SK-N-SH treated with all-trans-retinoic acid at 6 μM for 48 hours (cell line): Measurements from ENCODE around the gene TAF10.

Experiments
- ARNTL ChIP-seq: fragments of 450-650 bp; formaldehyde crosslinking; IDR thresholded peaks from 2 replicates; pipeline ENCODE4 v1.5.0; 2020; ENCODE audit warnings: low read depth, mild to moderate bottlenecking, moderate library complexity, borderline replicate concordance
- CREB5 ChIP-seq: fragments of 250-450 bp; sonication (Bioruptor Pico); IDR thresholded peaks from 2 replicates; pipeline ENCODE4 v1.5.1; 2020; ENCODE audit warnings: low read depth, mild to moderate bottlenecking, moderate library complexity
- CSRNP3 ChIP-seq: fragments of 250-450 bp; sonication (Bioruptor Pico); IDR thresholded peaks from 2 replicates; pipeline ENCODE4 v1.5.1; 2021; ENCODE audit warnings: mild to moderate bottlenecking, moderate library complexity
- RARB ChIP-seq: fragments of 250-450 bp; sonication (Bioruptor Pico); IDR thresholded peaks from 2 replicates; pipeline ENCODE4 v1.8.0; 2021; ENCODE audit warnings: mild to moderate bottlenecking, moderate library complexity
- TOX ChIP-seq: fragments of 250-450 bp; sonication (Bioruptor Pico); IDR thresholded peaks from 2 replicates; pipeline ENCODE4 v1.8.0; 2021; ENCODE audit warnings: mild to moderate bottlenecking, moderate library complexity, borderline replicate concordance
- ZC3H10 ChIP-seq: fragments of 250-450 bp; sonication (Bioruptor Pico); IDR thresholded peaks from 2 replicates; pipeline ENCODE4 v1.5.1; 2021; ENCODE audit warnings: mild to moderate bottlenecking, moderate library complexity
- TF ChIP-seq, protein P1 (sequence below): fragments of 250-450 bp; sonication (Bioruptor Pico); IDR thresholded peaks from 2 replicates; pipeline ENCODE4 v1.8.0; 2020; ENCODE audit warnings: mild to moderate bottlenecking, moderate library complexity, borderline replicate concordance

DNA sequence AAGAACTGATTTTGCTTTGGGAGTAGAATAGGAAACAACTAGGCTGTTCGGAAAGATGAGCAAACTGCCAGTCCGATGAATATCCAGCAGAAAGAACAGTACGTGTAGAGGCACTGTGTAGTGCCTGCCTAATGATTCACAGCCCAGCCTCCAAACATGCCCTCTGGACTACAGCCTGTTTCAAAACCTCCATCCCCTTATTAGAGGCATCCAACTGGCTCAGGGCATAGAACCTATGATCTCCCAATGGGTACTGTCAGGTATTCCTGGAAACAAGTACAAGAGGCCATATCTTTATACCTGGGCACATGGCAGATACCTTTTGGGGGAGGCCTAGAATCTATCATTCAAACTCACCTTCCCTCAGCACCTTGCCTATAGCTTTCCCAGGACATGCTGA lies 13.5 kb downstream of the TAF10 start:
- TF ChIP-seq, protein P1, sequence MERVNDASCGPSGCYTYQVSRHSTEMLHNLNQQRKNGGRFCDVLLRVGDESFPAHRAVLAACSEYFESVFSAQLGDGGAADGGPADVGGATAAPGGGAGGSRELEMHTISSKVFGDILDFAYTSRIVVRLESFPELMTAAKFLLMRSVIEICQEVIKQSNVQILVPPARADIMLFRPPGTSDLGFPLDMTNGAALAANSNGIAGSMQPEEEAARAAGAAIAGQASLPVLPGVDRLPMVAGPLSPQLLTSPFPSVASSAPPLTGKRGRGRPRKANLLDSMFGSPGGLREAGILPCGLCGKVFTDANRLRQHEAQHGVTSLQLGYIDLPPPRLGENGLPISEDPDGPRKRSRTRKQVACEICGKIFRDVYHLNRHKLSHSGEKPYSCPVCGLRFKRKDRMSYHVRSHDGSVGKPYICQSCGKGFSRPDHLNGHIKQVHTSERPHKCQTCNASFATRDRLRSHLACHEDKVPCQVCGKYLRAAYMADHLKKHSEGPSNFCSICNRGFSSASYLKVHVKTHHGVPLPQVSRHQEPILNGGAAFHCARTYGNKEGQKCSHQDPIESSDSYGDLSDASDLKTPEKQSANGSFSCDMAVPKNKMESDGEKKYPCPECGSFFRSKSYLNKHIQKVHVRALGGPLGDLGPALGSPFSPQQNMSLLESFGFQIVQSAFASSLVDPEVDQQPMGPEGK (CRISPR knock-in tag): no peak
- TF ChIP-seq ARNTL (CRISPR knock-in tag): no peak
- no peak for TF ChIP-seq RARB
- no peak for TF ChIP-seq CSRNP3 (CRISPR knock-in tag)
- TF ChIP-seq CREB5: no peak
- no peak for TF ChIP-seq TOX (CRISPR knock-in tag)
- no peak for TF ChIP-seq ZC3H10 (CRISPR knock-in tag)
